Neural cell (in vitro differentiated cells): ENCODE data around the gene CNTNAP2. TPM values are rescaled to one million over a fixed set of nuclear protein-coding genes. Genes with fewer than 3 reads are reported as not detected.

Experiments
- H2AFZ ChIP-seq: fragments of 200-600, 300-800 bp; sonication (generic), shearing (Covaris generic); 2 replicates; pipeline ENCODE4 v1.6.0; 2014; ENCODE audit warnings: low read depth, mild to moderate bottlenecking, antibody characterized with exemption, low read length, moderate library complexity
- H3F3A ChIP-seq: fragments of 200-600 bp; shearing (Covaris generic); 2 replicates; pipeline ENCODE4 v1.6.1; 2016; ENCODE audit warnings: mild to moderate bottlenecking, moderate library complexity, mixed read lengths, antibody characterized with exemption, low read length; ENCODE audit not compliant: insufficient read depth, poor library complexity, severe bottlenecking
- H3K27ac ChIP-seq: fragments of 200-600, 300-800 bp; sonication (generic), shearing (Covaris generic); 2 replicates; pipeline ENCODE4 v1.5.1; 2014; ENCODE audit warnings: mild to moderate bottlenecking, low read length, moderate library complexity
- H3K27me3 ChIP-seq: fragments of 300-800, 200-600 bp; sonication (generic), shearing (Covaris generic); 2 replicates; pipeline ENCODE4 v1.6.0; 2014; ENCODE audit warnings: mild to moderate bottlenecking, low read depth, low read length, moderate library complexity; ENCODE audit not compliant: insufficient read depth
- H3K36me3 ChIP-seq: fragments of 300-800, 200-600 bp; sonication (generic), shearing (Covaris generic); 2 replicates; pipeline ENCODE4 v1.5.1; 2014; ENCODE audit warnings: mild to moderate bottlenecking, antibody characterized with exemption, low read length, moderate library complexity; ENCODE audit not compliant: insufficient read depth
- H3K4me2 ChIP-seq: fragments of 300-800, 200-600 bp; sonication (generic), shearing (Covaris generic); 2 replicates; pipeline ENCODE4 v1.6.0; 2014; ENCODE audit warnings: mild to moderate bottlenecking, low read length
- H3K4me3 ChIP-seq: fragments of 300-800, 200-600 bp; sonication (generic), shearing (Covaris generic); 2 replicates; pipeline ENCODE4 v1.5.1; 2014; ENCODE audit warnings: mild to moderate bottlenecking, low read length, moderate library complexity
- H3K79me2 ChIP-seq: fragments of 200-600 bp; shearing (Covaris generic); replicated peaks from 2 replicates; pipeline ENCODE4 v1.6.0; 2014; ENCODE audit warnings: mild to moderate bottlenecking, low read length, moderate library complexity; ENCODE audit not compliant: insufficient read depth
- H3K9ac ChIP-seq: fragments of 300-800, 200-600 bp; sonication (generic), shearing (Covaris generic); 2 replicates; pipeline ENCODE4 v1.6.1; 2016; ENCODE audit warnings: mild to moderate bottlenecking, low read length, mixed read lengths
- H3K9me2 ChIP-seq: fragments of 200-600 bp; shearing (Covaris generic); 2 replicates; pipeline ENCODE4 v1.6.1; 2016; ENCODE audit warnings: mild to moderate bottlenecking, low read length, mixed read lengths; ENCODE audit not compliant: insufficient read depth
- H3K9me3 ChIP-seq: fragments of 200-600, 300-800 bp; sonication (generic), shearing (Covaris generic); 2 replicates; pipeline ENCODE4 v1.6.1; 2016; ENCODE audit warnings: mild to moderate bottlenecking, mixed run types, low read length, moderate library complexity, mixed read lengths
- H4K20me1 ChIP-seq: fragments of 200-600 bp; shearing (Covaris generic); 2 replicates; pipeline ENCODE4 v1.6.1; 2016; ENCODE audit warnings: mild to moderate bottlenecking, mixed run types; ENCODE audit not compliant: insufficient read depth
- EP300 ChIP-seq: fragments of 450-650 bp; conservative IDR thresholded peaks from 2 replicates; pipeline ENCODE4 v1.6.1; 2014; ENCODE audit warnings: antibody characterized with exemption, mild to moderate bottlenecking, moderate library complexity; ENCODE audit not compliant: poor library complexity, severe bottlenecking
- EZH2 ChIP-seq: fragments of 200-600, 300-800 bp; shearing (Covaris generic), sonication (generic); IDR thresholded peaks from 2 replicates; pipeline ENCODE4 v1.6.1; 2014; ENCODE audit warnings: antibody characterized with exemption, low read length, borderline replicate concordance, mild to moderate bottlenecking; ENCODE audit not compliant: insufficient read depth, poor library complexity, severe bottlenecking
- MXI1 ChIP-seq: fragments of 450-650 bp; conservative IDR thresholded peaks from 2 replicates; pipeline ENCODE4 v1.6.1; 2014; ENCODE audit warnings: antibody characterized with exemption, mild to moderate bottlenecking; ENCODE audit not compliant: poor library complexity, severe bottlenecking
- POLR2AphosphoS5 ChIP-seq: IDR thresholded peaks from 2 replicates; pipeline ENCODE4 v1.6.1; 2012
- RAD21 ChIP-seq: fragments of 450-650 bp; conservative IDR thresholded peaks from 2 replicates; pipeline ENCODE4 v1.6.1; 2014; ENCODE audit warnings: antibody characterized with exemption, mild to moderate bottlenecking, moderate library complexity
- SMC3 ChIP-seq: fragments of 450-650 bp; conservative IDR thresholded peaks from 2 replicates; pipeline ENCODE4 v1.6.1; 2014; ENCODE audit warnings: antibody characterized with exemption, mild to moderate bottlenecking, moderate library complexity; ENCODE audit not compliant: poor library complexity
- TAF1 ChIP-seq: IDR thresholded peaks from 2 replicates; pipeline ENCODE4 v1.6.1; 2012; ENCODE audit warnings: low read depth
- polyA plus RNA-seq: library from polyadenylated mRNA; depleted of rRNA; stranded (reverse); fragments of >200 nt; gene quantifications from 2 replicates; pipeline ENCODE4 v1.2.3, GENCODE V29; 2014
- TF ChIP-seq, protein P1 (sequence below): IDR thresholded peaks from 2 replicates; pipeline ENCODE4 v1.6.1; 2012; ENCODE audit warnings: borderline replicate concordance
- TF ChIP-seq, protein P2 (sequence below): fragments of 450-650 bp; IDR thresholded peaks from 2 replicates; pipeline ENCODE4 v1.5.1; 2014; ENCODE audit warnings: antibody characterized with exemption, mild to moderate bottlenecking, moderate library complexity; ENCODE audit not compliant: poor library complexity, severe bottlenecking

Gene CNTNAP2
- polyA plus RNA-seq, 1 donor from 2014 or later, result 276 TPM

GRCh38 chr7:147405621-147406020 lies 1289.0 kb downstream of the CNTNAP2 start:
- H3K9me2 ChIP-seq, result no peaks in the 10 kb centered on the region
- no peaks in the 10 kb centered on the region for H3K79me2 ChIP-seq
- H3K9me3 ChIP-seq, result no peaks in the 10 kb centered on the region
- no peak for TF ChIP-seq RAD21
- no peak for TF ChIP-seq SMC3
- TF ChIP-seq, protein P1, sequence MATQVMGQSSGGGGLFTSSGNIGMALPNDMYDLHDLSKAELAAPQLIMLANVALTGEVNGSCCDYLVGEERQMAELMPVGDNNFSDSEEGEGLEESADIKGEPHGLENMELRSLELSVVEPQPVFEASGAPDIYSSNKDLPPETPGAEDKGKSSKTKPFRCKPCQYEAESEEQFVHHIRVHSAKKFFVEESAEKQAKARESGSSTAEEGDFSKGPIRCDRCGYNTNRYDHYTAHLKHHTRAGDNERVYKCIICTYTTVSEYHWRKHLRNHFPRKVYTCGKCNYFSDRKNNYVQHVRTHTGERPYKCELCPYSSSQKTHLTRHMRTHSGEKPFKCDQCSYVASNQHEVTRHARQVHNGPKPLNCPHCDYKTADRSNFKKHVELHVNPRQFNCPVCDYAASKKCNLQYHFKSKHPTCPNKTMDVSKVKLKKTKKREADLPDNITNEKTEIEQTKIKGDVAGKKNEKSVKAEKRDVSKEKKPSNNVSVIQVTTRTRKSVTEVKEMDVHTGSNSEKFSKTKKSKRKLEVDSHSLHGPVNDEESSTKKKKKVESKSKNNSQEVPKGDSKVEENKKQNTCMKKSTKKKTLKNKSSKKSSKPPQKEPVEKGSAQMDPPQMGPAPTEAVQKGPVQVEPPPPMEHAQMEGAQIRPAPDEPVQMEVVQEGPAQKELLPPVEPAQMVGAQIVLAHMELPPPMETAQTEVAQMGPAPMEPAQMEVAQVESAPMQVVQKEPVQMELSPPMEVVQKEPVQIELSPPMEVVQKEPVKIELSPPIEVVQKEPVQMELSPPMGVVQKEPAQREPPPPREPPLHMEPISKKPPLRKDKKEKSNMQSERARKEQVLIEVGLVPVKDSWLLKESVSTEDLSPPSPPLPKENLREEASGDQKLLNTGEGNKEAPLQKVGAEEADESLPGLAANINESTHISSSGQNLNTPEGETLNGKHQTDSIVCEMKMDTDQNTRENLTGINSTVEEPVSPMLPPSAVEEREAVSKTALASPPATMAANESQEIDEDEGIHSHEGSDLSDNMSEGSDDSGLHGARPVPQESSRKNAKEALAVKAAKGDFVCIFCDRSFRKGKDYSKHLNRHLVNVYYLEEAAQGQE, result no peak
- TF ChIP-seq POLR2AphosphoS5, result no peak
- TF ChIP-seq EP300, result no peak
- TF ChIP-seq EZH2, result no peak
- H3F3A ChIP-seq, result no peaks in the 10 kb centered on the region
- H3K4me2 ChIP-seq, result no peak overlapping the region
- H4K20me1 ChIP-seq, result no peaks in the 10 kb centered on the region
- no peaks in the 10 kb centered on the region for H3K36me3 ChIP-seq
- no peaks in the 10 kb centered on the region for H3K27me3 ChIP-seq
- no peak overlapping the region for H3K4me3 ChIP-seq
- no peak overlapping the region for H3K9ac ChIP-seq
- H2AFZ ChIP-seq, result no peak overlapping the region
- no peak overlapping the region for H3K27ac ChIP-seq

GRCh38 chr7:147406521-147407135 lies 1290.0 kb downstream of the CNTNAP2 start:
- Histone ChIP-seq H4K20me1 (no peaks in the 10 kb centered on the region), H3K9me2 (no peaks in the 10 kb centered on the region), H3F3A (no peaks in the 10 kb centered on the region), H3K27me3 (no peaks in the 10 kb centered on the region), H3K9me3 (no peaks in the 10 kb centered on the region), H3K79me2 (no peaks in the 10 kb centered on the region), H3K9ac (no peak overlapping the region), H2AFZ (no peak overlapping the region), H3K4me3 (no peak overlapping the region), H3K36me3 (no peaks in the 10 kb centered on the region), H3K27ac (no peak overlapping the region), H3K4me2 (no peak overlapping the region)
- TF ChIP-seq POLR2AphosphoS5 (no peak), EP300 (no peak), SMC3 (no peak), RAD21 (no peak), MXI1 (no peak), TAF1 (no peak)
- TF ChIP-seq, protein P1, result no peak
- TF ChIP-seq, protein P2, sequence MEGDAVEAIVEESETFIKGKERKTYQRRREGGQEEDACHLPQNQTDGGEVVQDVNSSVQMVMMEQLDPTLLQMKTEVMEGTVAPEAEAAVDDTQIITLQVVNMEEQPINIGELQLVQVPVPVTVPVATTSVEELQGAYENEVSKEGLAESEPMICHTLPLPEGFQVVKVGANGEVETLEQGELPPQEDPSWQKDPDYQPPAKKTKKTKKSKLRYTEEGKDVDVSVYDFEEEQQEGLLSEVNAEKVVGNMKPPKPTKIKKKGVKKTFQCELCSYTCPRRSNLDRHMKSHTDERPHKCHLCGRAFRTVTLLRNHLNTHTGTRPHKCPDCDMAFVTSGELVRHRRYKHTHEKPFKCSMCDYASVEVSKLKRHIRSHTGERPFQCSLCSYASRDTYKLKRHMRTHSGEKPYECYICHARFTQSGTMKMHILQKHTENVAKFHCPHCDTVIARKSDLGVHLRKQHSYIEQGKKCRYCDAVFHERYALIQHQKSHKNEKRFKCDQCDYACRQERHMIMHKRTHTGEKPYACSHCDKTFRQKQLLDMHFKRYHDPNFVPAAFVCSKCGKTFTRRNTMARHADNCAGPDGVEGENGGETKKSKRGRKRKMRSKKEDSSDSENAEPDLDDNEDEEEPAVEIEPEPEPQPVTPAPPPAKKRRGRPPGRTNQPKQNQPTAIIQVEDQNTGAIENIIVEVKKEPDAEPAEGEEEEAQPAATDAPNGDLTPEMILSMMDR, result no peak
